HG03521 (cell line): Measurements from ENCODE around the gene HBZ.
"Not testable (repeated sequence)": the region's sequence is repeated elsewhere in the genome, so short reads cannot be mapped to it uniquely, and the experiment has no call there.

ENCODE experiments used
- ATAC-seq: cut with Tn5 transposase; IDR thresholded peaks from one replicate; pipeline ENCODE4 v1.9.1; 2021; ENCODE audit warnings: mild to moderate bottlenecking, moderate library complexity; ENCODE audit not compliant: unreplicated experiment

Gene HBZ

GRCh38 chr16:177981-178667, 25.7 kb downstream of the HBZ start:
- no peak for ATAC-seq

- no peak for ATAC-seq
Observed at GRCh38 chr16:178668-179015, 26.2 kb downstream of the HBZ start.

DNA sequence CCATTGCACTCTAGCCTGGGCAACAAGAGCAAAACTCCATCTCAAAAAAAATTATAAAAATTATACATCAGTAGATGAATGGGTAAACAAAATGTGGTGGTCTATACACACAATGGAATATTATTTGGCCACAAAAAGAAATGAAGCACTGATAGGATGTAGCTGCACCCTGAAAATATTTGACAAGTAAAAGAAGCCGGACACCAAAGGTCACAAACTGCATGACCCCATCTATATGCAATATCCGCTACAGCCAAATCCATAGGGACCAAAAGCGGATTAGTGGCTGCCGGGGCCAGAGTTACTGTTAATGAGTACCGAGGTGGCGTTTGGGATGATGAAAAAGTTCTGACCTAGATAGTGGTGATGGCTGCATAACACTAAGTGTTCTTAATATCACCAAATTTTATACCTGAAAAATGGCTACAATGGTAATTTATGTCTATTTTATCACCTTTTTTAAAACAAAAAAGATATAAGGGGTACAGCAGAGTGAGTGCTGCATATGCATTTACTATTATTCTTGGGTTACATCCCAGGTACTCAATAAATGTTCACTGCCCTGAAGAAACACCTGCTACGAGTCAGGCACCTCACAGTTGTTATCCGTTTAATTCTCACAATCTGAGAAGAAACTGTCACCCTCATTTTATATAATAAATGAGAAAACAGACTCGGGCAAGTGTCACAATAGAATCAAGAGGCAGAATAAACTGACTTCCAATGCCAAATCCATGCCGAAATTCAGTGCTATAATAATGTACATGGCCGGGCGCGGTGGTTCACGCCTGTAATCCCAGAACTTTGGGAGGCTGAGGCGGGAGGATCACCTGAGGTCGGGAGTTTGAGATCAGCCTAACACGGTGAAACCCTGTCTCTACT, 27.0 kb downstream of the HBZ start:
- no peak for ATAC-seq

DNA sequence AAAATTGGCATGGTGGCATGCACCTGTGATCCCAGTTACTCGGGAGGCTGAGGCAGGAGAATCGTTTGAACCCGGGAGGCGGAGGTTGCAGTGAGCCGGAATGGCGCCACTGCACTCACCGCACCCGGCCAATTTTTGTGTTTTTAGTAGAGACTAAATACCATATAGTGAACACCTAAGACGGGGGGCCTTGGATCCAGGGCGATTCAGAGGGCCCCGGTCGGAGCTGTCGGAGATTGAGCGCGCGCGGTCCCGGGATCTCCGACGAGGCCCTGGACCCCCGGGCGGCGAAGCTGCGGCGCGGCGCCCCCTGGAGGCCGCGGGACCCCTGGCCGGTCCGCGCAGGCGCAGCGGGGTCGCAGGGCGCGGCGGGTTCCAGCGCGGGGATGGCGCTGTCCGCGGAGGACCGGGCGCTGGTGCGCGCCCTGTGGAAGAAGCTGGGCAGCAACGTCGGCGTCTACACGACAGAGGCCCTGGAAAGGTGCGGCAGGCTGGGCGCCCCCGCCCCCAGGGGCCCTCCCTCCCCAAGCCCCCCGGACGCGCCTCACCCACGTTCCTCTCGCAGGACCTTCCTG, 27.7 kb downstream of the HBZ start, which contains the start of gene HBQ1:
HBQ1 (plus strand) TSS at position 359 of the 575 bp plus-strand sequence; CDS start at position 387, 28 bp downstream.
- no peak for ATAC-seq

GRCh38 chr16:180681-181564, 28.5 kb downstream of the HBZ start:
- ATAC-seq: no peak

- no peak for ATAC-seq
Observed at GRCh38 chr16:181565-182021, 29.1 kb downstream of the HBZ start.

DNA sequence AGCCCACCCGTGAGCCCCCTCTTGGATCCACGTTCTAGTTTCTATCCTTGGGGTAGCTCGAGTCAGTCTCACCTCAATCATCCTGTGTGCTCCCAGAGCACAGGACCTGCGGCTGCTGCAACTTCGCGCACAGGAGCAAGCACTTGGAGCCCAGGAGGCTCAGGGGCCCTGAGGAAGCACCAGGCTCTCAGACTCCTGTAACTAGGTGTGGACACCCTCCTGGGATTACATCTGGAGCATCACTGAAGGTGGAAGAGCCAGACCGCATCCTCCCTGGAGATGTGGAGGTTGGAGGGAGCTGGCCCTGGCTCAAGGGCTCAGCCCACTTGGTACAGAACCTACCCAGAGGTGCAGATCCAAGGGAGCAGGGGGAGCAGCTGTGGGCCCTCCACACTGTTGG, 30.6 kb downstream of the HBZ start:
- no peak for ATAC-seq

- ATAC-seq: no peak
Observed at GRCh38 chr16:185213-185612, 32.8 kb downstream of the HBZ start.

GRCh38 chr16:185691-186090, 33.2 kb downstream of the HBZ start:
- no peak for ATAC-seq

- no peak for ATAC-seq
Observed at GRCh38 chr16:187330-187729, 34.9 kb downstream of the HBZ start.

GRCh38 chr16:188674-189073, 36.2 kb downstream of the HBZ start:
- no peak for ATAC-seq

- no peak for ATAC-seq
Observed at GRCh38 chr16:189604-190186, 37.3 kb downstream of the HBZ start.

GRCh38 chr16:191831-192230, 39.4 kb downstream of the HBZ start:
- ATAC-seq: no peak

- no peak for ATAC-seq
Observed at GRCh38 chr16:192686-193085, 40.2 kb downstream of the HBZ start.

DNA sequence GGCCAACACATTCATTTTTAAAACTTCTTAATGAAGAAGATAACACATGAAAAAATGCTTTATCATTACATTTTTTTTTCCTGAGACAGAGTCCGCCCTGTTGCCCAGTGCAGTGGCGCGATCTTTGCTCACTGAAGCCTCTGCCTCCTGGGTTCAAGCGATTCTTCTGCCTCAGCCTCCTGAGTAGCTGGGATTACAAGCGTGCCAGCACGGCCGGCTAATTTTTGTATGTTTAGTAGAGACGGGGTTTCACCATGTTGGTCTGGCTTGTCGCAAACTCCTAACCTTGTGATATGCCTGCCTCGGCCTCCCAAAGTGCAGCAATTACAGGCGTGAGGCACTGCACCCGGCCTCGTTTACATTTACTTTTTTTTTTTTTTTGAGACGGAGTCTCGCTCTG, 41.0 kb downstream of the HBZ start:
- ATAC-seq: no peak

DNA sequence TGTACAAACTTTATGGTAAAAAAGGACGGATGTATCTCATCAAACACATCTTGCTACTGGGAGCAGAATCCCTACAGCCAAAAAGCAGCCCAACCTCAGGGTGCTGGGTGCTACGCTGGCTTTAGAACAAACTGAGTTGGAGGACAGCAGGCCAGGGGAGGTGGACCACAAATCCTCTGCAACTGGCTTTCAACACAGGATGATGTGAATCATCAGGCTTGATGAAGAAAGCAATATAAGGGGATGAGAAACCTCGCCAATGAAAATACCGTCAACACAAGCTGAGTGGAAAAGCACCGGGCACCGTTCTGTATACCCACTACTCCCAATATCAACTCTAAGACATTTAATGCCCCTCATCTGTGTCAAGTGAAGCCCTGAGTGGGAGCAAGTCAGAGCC, 42.1 kb downstream of the HBZ start:
- no peak for ATAC-seq

- no peak for ATAC-seq
Observed at GRCh38 chr16:200388-200787, 47.9 kb downstream of the HBZ start.

DNA sequence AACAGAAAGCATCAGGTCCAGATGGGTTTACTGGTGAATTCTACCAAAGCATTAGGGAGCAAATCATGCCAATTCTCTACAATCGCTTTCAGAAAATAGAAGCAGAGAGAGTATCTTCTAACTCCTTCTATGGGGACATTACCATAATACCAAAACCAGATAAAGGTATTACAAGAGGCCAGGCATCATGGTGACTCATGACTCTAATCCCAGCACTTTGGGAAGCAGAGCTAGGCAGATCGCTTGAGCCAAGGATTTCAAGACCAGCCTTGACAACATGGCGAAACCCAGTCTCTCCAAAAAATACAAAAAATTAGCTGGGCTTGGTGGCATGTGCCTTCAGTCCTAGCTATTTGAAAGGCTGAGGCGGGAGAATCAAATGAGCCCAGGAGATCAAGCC, 50.8 kb downstream of the HBZ start:
- ATAC-seq: no peak

GRCh38 chr16:204046-204445, 51.6 kb downstream of the HBZ start:
- not testable (repeated sequence) for ATAC-seq
